ENCODE data around the gene TCIRG1.

DNA sequence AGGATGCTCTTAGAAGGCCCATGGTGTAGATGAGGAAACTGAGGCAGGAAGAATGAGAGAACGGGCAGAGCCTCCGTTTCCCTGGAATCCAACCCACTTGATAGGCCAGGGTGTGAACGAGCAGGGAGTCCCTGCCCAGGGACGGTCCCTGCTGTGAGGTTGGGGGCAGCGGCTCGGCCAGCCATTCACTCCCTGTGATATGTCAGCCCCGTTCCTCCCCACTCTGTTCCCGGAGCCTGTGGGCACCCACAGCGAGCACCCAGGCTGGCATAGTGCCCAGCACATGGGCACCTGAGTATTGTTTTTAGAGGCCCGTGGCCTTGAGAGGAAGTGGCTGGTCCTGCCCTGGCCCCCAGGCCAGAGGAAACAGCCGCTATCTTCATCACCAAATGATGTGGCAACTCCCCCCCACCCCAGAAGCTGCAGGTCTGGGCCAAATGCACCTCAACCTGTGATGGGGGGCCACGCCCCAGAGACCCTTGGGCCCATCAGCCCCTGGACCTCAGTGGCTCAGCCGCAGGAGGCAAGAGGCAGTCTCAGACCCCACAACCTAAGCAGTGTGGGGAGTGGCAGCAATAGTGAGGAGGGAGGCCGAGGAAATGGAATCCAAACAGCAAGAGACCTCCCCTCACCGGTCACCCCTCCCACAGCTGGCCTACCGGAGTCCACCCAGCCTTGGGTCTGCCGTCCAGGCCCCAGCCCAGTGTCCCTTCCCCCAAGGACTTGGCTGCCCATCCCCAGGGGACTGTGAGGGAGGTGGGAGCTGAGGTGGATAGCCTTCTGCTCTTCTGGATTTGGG is 26.6 kb upstream of the TCIRG1 start:
- TF ChIP-seq, protein P1, sequence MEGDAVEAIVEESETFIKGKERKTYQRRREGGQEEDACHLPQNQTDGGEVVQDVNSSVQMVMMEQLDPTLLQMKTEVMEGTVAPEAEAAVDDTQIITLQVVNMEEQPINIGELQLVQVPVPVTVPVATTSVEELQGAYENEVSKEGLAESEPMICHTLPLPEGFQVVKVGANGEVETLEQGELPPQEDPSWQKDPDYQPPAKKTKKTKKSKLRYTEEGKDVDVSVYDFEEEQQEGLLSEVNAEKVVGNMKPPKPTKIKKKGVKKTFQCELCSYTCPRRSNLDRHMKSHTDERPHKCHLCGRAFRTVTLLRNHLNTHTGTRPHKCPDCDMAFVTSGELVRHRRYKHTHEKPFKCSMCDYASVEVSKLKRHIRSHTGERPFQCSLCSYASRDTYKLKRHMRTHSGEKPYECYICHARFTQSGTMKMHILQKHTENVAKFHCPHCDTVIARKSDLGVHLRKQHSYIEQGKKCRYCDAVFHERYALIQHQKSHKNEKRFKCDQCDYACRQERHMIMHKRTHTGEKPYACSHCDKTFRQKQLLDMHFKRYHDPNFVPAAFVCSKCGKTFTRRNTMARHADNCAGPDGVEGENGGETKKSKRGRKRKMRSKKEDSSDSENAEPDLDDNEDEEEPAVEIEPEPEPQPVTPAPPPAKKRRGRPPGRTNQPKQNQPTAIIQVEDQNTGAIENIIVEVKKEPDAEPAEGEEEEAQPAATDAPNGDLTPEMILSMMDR (conservative IDR thresholded peaks at IDR 0.05; ENCODE audit: low read length) = no peak
- no peak for TF ChIP-seq EZH2phosphoT487 (IDR thresholded peaks at IDR 0.05; ENCODE audit: borderline replicate concordance, low read depth, low read length)

Measured in OCI-LY7 (cell line).